Measurements from ENCODE around the gene BANP.
"Not testable (repeated sequence)": the region's sequence is repeated elsewhere in the genome, so short reads cannot be mapped to it uniquely, and the experiment has no call there.

BANP gene

GRCh38 chr16:88010968-88011483, 59.8 kb downstream of the BANP start:
- ChIA-PET CTCF (no interaction called here), POLR2A (no interaction called here)
- TF ChIP-seq, protein P1, sequence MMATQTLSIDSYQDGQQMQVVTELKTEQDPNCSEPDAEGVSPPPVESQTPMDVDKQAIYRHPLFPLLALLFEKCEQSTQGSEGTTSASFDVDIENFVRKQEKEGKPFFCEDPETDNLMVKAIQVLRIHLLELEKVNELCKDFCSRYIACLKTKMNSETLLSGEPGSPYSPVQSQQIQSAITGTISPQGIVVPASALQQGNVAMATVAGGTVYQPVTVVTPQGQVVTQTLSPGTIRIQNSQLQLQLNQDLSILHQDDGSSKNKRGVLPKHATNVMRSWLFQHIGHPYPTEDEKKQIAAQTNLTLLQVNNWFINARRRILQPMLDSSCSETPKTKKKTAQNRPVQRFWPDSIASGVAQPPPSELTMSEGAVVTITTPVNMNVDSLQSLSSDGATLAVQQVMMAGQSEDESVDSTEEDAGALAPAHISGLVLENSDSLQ (IDR thresholded peaks at IDR 0.05) = no peak
- TF ChIP-seq ZNF384 (IDR thresholded peaks at IDR 0.05) (no peak), ELF4 (IDR thresholded peaks at IDR 0.05) (no peak), FOXK2 (IDR thresholded peaks at IDR 0.05) (no peak), LEF1 (IDR thresholded peaks at IDR 0.05; ENCODE audit: borderline replicate concordance) (no peak), ARNT (IDR thresholded peaks at IDR 0.05) (no peak), FOXA1 (IDR thresholded peaks at IDR 0.05) (no peak), HDGF (IDR thresholded peaks at IDR 0.05; ENCODE audit: borderline replicate concordance) (no peak), SP1 (IDR thresholded peaks at IDR 0.05) (no peak), BHLHE40 (IDR thresholded peaks at IDR 0.05; ENCODE audit: borderline replicate concordance) (no peak), FOXM1 (IDR thresholded peaks at IDR 0.05; ENCODE audit: borderline replicate concordance) (no peak)
- no peak for DNase-seq (ENCODE audit: extremely low spot score)

GRCh38 chr16:88012360-88012759, 61.1 kb downstream of the BANP start:
- TF ChIP-seq FOXK2 (IDR thresholded peaks at IDR 0.05) (no peak), BHLHE40 (IDR thresholded peaks at IDR 0.05; ENCODE audit: borderline replicate concordance) (no peak), FOXA1 (IDR thresholded peaks at IDR 0.05) (no peak), CTBP1 (IDR thresholded peaks at IDR 0.05; ENCODE audit: borderline replicate concordance) (no peak)
- POLR2A ChIA-PET = no interaction called here
- no peak for DNase-seq (ENCODE audit: extremely low spot score)
- CTCF ChIA-PET = no interaction called here

DNA sequence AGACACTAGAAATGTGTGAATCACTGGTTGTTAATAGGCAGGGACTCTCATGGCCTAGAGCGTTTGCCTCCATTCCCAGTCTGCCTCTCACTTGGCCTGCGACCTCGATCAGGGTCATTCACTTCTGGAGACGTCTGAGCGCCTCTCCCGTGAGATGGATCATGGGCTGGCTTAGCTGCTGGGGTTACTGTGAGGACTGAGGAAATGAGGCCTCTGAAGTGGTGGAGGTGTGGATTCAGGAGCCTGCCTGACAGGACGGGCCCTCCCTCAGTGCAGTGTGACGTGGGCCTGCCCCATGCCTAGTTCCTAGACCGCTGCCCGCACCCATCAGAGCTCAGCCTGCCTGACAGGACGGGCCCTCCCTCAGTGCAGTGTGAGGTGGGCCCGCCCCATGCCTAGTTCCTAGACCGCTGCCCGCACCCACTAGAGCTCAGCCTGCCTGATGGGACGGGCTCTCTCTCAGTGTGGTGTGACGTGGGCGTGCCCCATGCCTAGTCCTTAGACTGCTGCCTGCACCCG, 61.9 kb downstream of the BANP start:
- CTCF ChIA-PET = no interaction called here
- DNase-seq (ENCODE audit: extremely low spot score) = no peak
- POLR2A ChIA-PET = no interaction called here
- TF ChIP-seq ELF4 (IDR thresholded peaks at IDR 0.05) (no peak), SP1 (IDR thresholded peaks at IDR 0.05) (no peak), HDGF (IDR thresholded peaks at IDR 0.05; ENCODE audit: borderline replicate concordance) (no peak), ZNF384 (IDR thresholded peaks at IDR 0.05) (no peak), TARDBP (IDR thresholded peaks at IDR 0.05) (no peak), FOXK2 (IDR thresholded peaks at IDR 0.05) (no peak), CTBP1 (IDR thresholded peaks at IDR 0.05; ENCODE audit: borderline replicate concordance) (no peak), FOXA1 (IDR thresholded peaks at IDR 0.05) (no peak)

DNA sequence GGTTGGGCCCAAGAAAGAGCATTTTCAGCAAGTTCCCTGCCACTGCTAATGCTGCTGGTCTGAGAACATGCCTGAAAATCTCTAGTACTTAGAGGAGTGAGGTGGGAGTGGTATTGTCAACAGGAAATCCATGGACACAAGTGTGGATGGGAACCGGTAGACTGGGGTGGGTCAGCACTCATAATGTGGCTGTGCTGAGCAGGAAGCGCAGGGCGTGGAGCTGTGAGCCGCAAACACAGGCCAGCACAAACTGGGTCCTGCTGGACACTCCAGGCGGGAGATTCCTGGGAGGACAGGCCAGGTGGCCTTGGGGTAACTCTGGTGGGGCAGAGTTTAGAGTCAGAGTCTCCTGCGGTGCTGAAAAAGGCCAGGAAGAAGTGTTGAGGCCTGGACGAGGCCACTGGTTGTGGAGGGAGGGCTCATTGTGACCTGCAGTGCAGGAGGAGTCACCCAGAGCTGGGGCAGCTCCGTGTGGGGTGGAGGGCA, 62.6 kb downstream of the BANP start:
- TF ChIP-seq FOXA1 (IDR thresholded peaks at IDR 0.05) (no peak), NFRKB (IDR thresholded peaks at IDR 0.05) (no peak), FOXM1 (IDR thresholded peaks at IDR 0.05; ENCODE audit: borderline replicate concordance) (no peak), LEF1 (IDR thresholded peaks at IDR 0.05; ENCODE audit: borderline replicate concordance) (no peak), L3MBTL2 (conservative IDR thresholded peaks at IDR 0.05) (no peak), BHLHE40 (IDR thresholded peaks at IDR 0.05; ENCODE audit: borderline replicate concordance) (no peak), ELF4 (IDR thresholded peaks at IDR 0.05) (no peak), TARDBP (IDR thresholded peaks at IDR 0.05) (no peak), ARNT (IDR thresholded peaks at IDR 0.05) (no peak), FOXK2 (IDR thresholded peaks at IDR 0.05) (no peak)
- TF ChIP-seq, protein P1 (IDR thresholded peaks at IDR 0.05) = no peak
- no peak for DNase-seq (ENCODE audit: extremely low spot score)
- CTCF ChIA-PET = no interaction called here
- POLR2A ChIA-PET = no interaction called here

DNA sequence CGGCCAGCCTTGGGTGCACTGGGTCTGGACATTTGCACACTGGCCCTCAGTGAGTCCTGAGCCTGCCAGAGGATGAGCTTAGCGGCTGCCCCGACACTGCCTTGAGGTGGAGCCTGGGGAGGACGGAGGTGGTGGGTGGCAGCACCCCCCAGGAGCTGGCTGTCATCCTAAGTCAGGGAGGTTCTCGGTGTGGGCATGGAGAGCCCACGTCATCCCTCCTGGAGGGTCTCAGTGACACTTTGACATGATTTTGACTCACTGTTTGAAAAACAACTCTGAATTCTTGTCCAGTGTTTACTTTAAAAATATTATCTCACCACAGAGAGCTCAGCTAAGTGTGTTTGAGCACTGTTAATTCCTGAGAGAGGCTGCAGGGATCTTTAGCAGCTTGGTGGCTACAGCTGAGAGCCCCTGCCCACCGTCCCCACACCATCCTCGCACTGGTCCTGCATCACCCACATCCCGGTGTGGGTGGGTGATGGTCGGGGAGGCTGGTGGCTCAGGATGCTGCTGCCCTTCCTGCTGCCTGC, 63.1 kb downstream of the BANP start:
- POLR2A ChIA-PET = no interaction called here
- CTCF ChIA-PET = no interaction called here
- no peak for TF ChIP-seq CTBP1 (IDR thresholded peaks at IDR 0.05; ENCODE audit: borderline replicate concordance)
- no peak for TF ChIP-seq BHLHE40 (IDR thresholded peaks at IDR 0.05; ENCODE audit: borderline replicate concordance)
- DNase-seq (ENCODE audit: extremely low spot score) = no peak

GRCh38 chr16:88014954-88015805, 63.9 kb downstream of the BANP start:
- ChIA-PET CTCF (no interaction called here), POLR2A (no interaction called here)
- TF ChIP-seq FOXA1 (IDR thresholded peaks at IDR 0.05) = no peak
- no peak for TF ChIP-seq NFRKB (IDR thresholded peaks at IDR 0.05)
- TF ChIP-seq CTBP1 (IDR thresholded peaks at IDR 0.05; ENCODE audit: borderline replicate concordance) = no peak
- TF ChIP-seq FOXM1 (IDR thresholded peaks at IDR 0.05; ENCODE audit: borderline replicate concordance) = no peak
- TF ChIP-seq, protein P1 (IDR thresholded peaks at IDR 0.05) = no peak
- TF ChIP-seq L3MBTL2 (conservative IDR thresholded peaks at IDR 0.05) = no peak
- no peak for TF ChIP-seq LEF1 (IDR thresholded peaks at IDR 0.05; ENCODE audit: borderline replicate concordance)
- no peak for TF ChIP-seq SP1 (IDR thresholded peaks at IDR 0.05)
- no peak for DNase-seq (ENCODE audit: extremely low spot score)

DNA sequence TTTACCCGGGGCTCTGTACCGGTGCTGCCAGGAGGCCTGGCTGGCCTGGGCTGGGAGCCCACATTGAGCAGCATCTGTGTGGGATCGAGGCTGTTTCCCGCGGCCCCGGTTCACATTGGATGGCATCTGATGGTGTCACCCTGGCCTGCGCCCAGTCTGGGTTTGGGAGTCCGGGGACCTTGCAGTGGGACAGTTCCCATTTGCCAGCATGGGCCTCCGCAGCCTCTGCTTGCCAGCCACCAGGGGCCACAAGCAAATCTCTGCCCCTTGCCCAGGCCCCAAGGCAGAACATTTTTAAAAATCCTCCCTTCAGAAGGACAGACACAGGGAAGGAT, 64.5 kb downstream of the BANP start:
- ChIA-PET CTCF (no interaction called here), POLR2A (no interaction called here)
- TF ChIP-seq ARNT (IDR thresholded peaks at IDR 0.05) (no peak), FOXK2 (IDR thresholded peaks at IDR 0.05) (no peak), CTBP1 (IDR thresholded peaks at IDR 0.05; ENCODE audit: borderline replicate concordance) (no peak), BHLHE40 (IDR thresholded peaks at IDR 0.05; ENCODE audit: borderline replicate concordance) (no peak), FOXA1 (IDR thresholded peaks at IDR 0.05) (no peak), ELF4 (IDR thresholded peaks at IDR 0.05) (no peak), NFRKB (IDR thresholded peaks at IDR 0.05) (no peak), ZNF384 (IDR thresholded peaks at IDR 0.05) (no peak), HDGF (IDR thresholded peaks at IDR 0.05; ENCODE audit: borderline replicate concordance) (no peak), SP1 (IDR thresholded peaks at IDR 0.05) (no peak), L3MBTL2 (conservative IDR thresholded peaks at IDR 0.05) (no peak), FOXM1 (IDR thresholded peaks at IDR 0.05; ENCODE audit: borderline replicate concordance) (no peak), SUZ12 (IDR thresholded peaks at IDR 0.05) (no peak), LEF1 (IDR thresholded peaks at IDR 0.05; ENCODE audit: borderline replicate concordance) (no peak), TARDBP (IDR thresholded peaks at IDR 0.05) (no peak)
- TF ChIP-seq, protein P1 (IDR thresholded peaks at IDR 0.05) = no peak
- DNase-seq (ENCODE audit: extremely low spot score) = no peak

- DNase-seq (ENCODE audit: extremely low spot score); POLR2A ChIA-PET; CTCF ChIA-PET: not testable (repeated sequence)
Observed at GRCh38 chr16:88016386-88016785, 65.2 kb downstream of the BANP start.

All from HEK293T (cell line).